Gastroesophageal sphincter (tissue), 3 donors: ENCODE results near the gene SCAF4.

Experiments used
- CTCF ChIP-seq, 4 experiments: fragments of 200-600 bp in 2 of 4; fragments of 450-650 bp in 2 of 4; sonication (generic) in 1 of 4; IDR thresholded peaks; one replicate each; pipeline ENCODE4 v1.5.1; 2017 to 2019; ENCODE audit warnings: antibody characterized with exemption in 4 of 4, mild to moderate bottlenecking in 2 of 4, moderate library complexity in 2 of 4
- POLR2A ChIP-seq, 2 donors: fragments of 450-650 bp; IDR thresholded peaks; one replicate each; pipeline ENCODE4 v1.6.1; 2017; ENCODE audit warnings: antibody characterized with exemption in 2 of 2, mild to moderate bottlenecking in 2 of 2, moderate library complexity in 1 of 2
- POLR2AphosphoS5 ChIP-seq: sonication (generic); formaldehyde crosslinking; IDR thresholded peaks from one replicate; pipeline ENCODE4 v1.6.1; 2017; ENCODE audit warnings: antibody characterized with exemption

DNA sequence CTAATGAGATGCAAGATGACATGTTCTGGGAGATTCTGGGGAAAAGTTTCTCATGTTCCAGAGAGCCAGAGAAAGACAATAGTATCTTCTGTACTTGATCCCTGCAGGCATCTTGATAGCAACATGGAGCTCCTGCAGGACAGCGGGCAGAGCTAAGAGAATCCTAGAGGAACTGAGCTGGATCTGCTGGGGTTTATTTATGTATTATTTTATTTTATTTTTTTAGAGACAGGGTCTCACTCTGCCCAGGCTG, 22.7 kb upstream of the SCAF4 start:
- TF ChIP-seq POLR2AphosphoS5 (no peak), CTCF (IDR thresholded peaks at IDR 0.05) (no peak), POLR2A (IDR thresholded peaks at IDR 0.05) (no peak)
